DLD1 (cell line): ENCODE results near the gene CRYBB3.

Source experiments
- in situ Hi-C: cut with HindIII; loops from 2 replicates; pipeline ENCODE4 v1.10.0; 2017; ENCODE audit warnings: low sequenced_read_pairs

The CRYBB3 gene

DNA sequence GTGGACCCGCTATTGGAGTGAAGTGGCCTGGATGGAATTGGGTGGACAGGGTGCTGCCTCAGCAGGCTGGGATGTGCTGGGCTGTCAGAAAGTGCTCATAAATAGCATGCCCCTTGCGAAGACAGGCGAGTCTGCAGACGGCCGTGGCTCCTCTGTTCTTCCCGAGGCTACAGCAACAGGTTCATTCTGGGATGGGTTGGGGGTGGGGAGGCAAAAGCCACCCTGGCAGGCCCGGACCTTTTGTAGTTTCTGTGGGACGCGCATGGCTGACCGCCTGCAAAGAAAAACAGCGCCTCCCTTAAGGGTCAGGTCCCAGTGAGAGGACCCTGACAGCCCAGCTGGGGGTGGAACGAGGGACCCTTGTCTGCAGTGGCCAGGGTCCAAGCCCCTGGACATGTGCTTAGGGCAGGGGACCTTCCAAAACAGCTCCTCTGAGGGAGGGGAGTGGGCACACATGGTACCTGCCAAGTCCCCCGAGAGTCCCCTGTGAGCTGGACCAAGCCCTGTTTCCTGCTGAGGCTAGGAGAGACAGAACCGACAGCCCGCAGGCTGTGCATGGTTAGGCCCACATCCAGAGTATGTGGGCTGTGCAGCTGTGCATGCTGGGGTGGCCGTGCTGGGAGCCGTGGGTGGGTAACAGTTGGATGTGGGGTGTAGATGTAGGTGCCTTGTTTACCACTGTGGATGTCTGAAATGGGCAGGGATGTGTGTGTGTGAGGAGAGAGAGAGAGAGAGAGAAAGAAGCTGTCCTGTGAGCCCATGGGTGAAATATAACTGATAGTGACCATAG is at the start of gene CRYBB3:
Gene CRYBB3, plus strand, starts transcription at position 128 of the 790 bp plus-strand sequence. CDS start 1,539 bp downstream, outside the sequence.
- in situ Hi-C loops, result no loop called here

DNA sequence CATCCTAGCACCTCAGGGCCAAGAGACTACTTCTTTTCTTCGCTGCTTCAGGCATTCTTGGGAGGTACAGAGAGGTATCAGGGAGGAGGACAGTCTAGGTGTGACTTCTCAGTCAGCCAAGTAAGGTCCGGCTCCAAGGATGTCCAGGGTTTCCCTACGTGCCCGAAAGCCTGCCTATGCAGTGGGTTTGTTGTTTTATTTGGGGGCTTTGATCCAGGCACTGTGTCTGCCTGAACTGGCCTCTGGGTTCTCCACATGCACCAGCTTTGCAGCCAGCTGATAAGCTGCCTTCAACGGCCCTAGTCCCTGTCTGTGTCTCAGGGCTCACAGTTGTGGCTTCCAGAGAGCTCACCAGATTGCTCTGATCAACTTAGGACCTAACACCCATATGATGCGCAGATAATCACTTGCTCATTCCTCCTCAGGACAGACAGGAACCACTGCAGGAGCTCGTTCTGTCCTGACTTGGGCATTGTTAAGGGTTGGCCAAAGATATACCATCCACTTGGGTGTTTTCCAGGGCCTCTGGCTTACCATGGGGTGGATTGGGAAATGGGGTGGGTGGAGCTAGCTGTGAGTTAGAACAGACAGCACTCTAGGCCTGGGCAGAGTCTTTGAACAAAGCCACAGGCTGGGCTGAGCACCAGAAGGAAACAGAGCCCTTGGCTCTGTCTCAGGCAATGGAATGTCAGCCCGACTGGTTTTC is 45.5 kb upstream of the CRYBB3 start:
- in situ Hi-C loops, result no loop called here

DNA sequence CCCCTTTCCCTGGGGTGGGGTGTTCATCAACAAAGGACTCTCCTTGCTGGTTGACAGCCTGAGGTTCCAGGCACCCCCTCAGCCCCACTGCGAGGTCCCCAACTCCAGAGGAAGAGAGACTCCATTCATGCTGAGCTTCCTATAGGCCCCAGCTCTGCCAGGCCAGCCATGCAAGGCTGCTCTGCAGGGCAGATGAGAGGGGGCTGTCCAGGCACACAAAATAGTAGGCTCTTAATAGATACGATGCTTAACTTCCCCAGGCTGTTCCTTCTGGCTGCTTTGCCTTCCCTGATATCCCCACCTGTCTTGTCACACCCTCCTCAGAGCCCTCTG is 45.0 kb upstream of the CRYBB3 start:
- in situ Hi-C loops, result no loop called here

DNA sequence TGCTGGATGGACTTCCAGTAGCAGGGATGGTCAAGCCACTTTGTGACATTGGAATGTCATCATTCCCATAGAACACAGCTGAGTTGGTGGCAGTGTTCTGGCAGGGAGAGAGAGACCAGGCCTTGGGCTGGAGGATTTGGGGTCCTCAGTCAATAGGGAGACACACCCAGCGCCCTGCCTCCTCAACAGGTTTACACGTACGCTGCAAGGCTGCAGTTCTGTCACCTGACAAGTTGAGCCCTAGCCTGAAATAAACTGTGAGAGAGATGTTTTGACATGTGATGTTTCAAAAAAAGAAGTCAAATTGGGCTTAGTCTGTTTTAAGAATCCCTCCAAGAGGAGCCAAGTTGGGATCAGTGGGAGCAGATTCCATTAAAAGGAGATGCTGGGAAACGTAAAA is 42.9 kb upstream of the CRYBB3 start:
- in situ Hi-C loops, result no loop called here

DNA sequence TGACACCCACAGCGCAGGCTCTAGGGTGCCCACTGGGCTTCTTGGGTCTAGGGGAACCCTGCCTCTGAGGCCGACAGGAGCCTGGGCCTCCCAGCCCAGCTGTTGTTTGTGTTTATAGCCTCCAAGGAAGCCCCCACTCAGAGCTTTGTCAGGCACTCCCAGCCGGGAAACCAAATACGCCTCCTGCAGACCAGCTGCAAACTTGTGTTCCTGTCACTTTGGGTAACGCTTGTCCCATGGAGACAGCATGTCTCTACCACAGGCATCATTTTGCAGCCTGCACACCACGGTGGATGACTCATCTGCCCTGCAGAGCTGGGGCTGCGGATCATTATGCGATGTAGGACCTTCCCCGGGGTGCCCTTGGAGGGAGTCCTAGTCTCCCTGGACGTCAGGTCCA is 40.6 kb upstream of the CRYBB3 start:
- in situ Hi-C loops, result no loop called here

DNA sequence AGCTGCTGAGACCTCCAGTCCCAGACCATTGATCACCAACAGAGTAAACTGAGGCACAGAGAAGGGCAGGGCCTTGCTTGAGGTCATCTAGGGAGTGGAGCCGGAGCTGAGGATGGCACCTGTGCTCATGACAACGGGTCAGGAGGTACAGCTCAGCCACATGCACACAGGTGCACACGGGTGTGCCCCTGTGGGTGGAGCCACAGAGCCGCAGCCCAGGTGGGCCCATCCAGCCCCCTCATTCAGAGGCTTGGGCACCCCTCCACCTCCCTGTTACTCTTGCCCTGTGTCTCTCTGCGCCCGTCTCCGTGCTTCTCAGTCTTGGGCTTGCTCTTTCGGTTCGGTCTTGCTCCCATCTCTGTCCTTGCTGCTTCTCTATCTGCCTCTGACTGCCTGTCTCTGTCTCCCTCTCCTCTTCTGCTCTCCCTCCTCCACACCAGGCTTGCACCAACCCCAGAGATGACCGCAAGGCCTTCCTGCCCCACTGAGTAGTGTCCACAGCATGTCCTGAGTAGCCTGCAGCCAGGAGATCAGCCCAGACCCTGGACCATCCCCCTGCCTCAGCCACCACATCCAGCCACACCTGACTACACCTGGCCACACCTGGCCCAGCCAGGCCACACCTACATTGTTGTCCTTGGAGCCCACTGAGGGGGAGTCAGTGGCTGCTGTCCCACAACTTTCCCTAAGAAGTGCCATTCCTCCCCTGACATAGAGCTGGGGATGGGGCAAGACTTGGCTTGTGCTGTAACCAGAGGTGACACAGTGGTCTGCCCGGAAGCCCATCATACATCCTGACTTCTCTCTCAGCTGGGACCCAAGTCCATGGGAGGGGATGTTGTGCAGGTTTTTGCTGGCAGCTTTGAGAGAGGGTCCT is 39.3 kb upstream of the CRYBB3 start:
- in situ Hi-C loops, result no loop called here

DNA sequence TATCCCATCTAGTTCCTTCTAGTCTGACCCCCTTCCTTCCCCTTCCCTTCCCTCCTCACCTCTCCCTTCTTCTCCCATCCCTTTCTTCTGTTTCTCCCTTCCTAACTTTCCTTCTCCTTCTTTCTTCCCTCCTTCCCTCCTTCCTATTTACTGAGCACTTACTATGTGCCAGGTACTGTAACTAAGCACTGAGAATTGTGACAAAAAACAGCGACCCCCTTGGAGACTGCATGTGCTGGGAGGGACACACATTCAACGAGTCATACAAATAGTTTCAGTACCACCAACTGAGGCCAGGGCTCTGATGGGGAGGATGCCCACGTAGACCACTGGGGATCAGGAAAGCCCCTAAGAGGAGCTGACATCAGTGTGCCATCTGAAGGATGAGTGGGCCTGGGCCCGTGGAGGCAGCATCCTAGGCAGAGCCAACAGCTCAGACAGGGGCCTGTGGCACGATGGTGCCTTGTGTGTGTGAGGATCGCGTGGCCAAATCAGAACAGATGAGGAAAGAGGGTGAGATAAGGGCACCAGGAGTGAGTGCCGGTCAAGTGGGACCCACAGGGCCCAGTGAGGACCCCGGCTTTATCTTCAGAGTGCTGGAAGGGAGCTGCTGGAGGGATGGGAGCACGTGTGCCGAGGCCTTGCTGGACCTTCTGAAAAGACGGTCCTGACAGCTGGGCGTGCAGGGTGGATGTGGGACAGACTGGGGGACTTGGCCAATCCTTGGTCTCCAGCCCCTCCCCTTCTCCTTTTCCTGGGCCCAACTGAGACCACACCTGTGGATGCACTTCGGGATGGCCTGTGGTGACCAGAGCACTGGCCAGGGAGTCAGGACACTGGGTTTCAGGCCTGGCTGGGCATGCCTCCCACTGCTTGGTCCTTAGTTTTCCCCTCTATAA is 38.4 kb upstream of the CRYBB3 start:
- in situ Hi-C loops, result no loop called here

DNA sequence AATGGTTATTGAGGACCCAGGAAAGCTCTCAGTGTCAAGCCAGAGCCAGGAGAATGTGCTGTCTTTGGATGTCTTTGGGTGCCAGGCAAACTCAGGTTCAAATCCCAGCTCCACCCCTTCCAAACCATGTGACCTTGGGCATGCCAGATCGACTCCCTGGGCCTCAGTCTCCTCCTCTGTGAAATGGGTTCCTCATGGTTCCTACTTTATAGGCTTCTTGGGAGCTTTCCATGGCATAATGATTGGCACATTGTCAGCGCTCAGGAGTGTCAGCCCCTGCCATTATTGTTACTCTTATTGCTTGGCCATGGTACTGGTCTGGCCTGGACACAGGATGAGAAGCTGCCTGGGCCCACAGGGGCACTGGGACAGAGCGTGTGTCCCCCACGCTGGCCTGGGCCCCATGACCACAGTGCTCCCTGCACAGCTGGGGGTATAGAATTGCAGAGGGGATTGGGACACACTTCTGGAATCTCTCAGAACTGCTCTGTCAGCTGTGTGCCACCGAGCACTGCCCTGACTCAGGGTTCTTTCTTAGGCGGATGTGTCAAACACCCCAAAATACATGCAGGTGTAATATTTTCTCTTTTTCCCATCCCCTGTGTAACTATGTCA is 37.6 kb upstream of the CRYBB3 start:
- in situ Hi-C loops, result no loop called here

DNA sequence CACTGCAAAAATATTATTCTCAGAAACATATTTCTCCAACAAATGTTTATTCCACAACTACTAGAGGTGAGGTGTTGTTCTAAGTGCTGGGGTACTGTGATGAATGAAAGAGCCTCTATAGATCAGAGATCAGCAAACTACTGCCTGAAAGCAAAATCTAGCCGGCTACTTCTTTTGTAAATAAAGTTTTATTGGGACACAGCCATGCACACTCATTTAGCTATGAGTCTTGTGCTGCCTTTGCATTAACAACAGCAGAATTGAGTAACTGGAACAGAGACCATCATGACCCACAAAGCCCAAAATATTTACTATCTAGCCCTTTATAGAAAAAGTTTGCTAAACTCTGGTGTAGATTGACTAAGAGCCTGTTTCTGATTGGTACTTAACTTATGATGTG is 37.1 kb upstream of the CRYBB3 start:
- in situ Hi-C loops, result no loop called here

DNA sequence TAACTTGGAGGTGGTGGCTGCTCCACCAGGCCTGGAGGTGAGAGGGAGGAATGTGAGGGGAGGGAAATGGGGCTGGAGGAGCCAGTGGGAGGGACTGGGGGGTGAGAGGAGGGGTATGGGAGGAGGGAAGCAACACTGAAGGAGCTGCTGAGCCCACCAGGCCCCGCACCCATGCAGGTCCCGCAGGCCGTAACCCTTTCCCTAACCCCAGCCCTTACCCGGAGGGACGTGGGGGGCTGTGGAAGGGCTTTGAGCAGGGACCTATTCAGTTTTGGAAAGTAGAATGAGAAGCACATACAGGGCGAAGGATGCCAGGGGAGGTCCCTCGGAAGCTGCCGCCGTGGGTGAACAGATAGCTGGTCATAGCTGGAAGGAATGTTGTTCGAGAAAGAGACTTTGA is 33.9 kb upstream of the CRYBB3 start:
- in situ Hi-C loops, result no loop called here

DNA sequence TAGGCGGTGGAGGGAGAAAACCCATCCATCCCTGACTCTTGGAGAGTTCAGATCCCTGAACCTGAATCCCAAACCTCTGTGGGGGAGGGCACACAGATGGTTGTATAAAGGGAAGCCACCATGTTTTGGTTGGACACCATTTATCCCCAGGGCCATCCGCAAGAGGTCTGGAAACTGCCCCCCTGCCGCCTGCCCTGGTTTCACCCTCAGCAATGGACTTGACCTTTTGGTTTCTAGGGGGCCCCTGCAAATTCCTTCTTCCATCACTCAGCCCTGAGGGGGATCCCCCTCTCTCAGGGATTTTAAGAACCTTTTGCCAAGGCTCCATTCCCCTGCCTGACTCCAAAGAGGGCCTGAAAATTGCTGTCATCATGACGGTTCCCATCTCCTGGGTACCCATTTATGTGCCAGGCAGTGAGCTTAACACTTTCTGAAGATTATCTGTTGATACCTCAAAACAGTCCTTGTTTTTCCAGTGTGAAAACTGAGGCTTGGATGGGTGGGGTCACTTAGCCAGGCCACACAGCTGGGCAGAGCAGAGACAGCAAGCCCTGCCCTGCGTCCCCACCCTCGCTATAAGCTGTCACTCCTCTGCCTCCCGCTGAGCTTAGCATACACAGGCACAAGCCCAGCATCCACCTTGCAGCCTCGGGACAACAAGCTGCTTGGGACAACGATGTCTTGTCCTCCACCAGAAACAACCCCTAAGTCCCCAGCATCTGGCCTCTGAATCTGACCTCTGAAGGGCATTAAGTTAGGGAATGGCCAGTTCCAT is 33.2 kb upstream of the CRYBB3 start:
- in situ Hi-C loops, result no loop called here

DNA sequence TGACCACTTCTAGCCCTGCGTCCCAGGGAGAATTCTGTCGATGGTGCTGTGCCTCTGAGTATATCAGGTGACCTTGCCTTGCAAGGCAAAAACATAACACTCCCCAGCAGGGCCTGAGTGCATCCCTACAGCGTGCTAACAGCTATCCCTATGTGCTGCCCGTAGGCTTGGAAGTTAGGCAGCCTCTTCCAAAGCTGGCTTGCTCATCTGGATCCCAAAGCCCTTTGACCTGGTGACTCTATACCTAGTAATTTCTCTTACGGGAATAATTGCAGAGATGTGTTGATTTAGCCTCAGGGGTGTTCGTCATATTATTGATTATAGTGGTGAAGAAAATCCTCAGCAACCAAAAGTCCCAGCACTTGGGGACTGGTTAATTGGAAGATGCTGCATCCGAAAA is 32.6 kb upstream of the CRYBB3 start:
- in situ Hi-C loops, result no loop called here

DNA sequence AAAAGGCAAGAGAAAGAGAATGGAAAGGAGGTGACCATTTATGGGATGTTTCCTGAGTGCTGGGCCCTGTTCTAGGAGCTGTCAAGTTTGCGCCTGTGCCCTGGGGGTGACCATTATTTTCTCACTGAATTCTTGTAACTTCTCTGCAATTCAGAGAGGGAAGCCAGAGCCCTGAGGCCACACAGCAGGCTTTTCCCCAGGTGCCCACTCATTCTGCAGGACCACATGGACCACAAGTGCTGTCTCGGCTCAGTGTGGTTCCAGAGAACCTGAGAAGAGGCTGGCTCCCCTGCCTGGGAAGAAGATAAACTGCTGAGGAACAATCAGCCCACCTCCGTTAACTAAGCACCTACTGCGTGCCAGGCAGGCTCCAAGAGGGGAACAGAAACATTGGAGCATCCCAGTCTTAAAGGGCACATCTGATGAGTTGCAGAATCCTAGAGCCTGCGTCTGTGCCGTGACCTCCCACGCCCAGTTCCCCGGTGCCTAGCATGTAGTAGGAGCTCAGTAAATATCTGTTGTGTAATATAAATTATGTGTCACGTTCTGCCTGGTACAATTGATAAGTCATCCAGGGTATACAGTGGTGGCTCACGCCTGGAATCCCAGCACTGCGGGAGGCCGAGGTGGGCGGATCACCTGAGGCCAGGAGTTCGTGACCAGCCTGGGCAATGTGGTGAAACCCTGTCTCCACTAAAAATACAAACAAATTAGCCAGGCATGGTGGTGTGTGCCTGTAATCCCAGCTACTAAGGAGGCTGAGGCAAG is 31.6 kb upstream of the CRYBB3 start:
- in situ Hi-C loops, result no loop called here

DNA sequence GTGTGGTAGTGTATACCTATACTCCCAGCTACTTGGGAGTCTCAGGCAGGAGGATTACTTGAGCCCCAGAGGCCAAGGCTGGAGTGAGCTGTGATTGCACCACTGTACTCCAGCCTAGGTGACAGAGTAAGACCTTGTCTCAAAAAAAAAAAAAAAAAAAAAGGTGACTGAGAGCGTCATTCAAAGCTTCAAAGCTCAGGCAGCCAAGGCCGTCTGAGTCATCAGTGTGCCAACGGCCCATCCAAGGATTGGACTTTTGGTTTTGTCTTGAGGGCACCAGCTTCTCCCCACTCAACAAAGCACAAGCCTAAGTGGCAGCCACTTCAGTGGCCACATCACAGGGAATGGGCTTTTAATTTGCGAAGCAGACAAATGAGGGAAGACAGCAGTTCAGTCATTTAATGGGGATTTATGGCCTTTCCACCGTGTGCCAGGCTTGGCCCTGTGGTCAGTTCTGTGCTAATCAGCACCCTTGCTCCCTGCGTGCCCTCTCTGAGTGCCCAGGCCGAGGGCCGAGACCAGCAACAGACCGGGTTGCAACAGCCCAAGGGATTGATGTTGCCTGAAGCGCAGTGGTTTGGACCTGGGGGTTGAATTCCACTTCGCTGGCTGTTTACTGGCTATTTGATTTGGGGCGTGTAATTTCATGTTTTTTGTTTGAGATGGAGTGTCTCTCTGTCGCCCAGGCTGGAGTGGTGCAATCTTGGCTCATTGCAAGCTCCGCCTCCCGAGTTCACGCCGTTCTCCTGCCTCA is 30.2 kb upstream of the CRYBB3 start:
- in situ Hi-C loops, result no loop called here

DNA sequence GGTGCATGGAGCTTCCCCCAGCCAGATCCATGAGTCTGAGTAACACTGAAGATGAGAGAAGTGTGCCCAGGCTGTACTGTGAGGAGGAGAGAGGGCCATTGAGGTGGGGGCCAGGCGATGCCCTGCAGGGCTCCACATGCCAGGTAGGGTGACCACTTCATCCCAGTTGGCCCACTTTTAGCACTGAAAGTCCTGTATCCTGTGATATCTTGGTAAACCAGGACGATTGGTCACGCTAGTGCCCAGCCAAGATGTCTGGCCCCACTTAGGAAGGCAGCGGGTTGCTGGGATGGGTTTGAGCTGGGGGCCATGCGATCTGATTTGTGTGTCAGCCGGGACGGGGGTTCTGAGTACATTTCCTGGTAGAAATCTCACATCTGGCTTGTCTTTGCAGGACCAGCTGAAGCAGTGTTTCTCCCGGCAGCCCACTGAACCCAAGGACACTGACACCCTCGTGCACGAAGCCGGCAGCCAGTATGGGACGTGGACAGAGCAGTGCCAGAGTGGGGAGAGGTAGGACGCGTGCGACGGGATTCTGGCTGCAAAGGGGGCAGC is 29.2 kb upstream of the CRYBB3 start:
- in situ Hi-C loops, result no loop called here

DNA sequence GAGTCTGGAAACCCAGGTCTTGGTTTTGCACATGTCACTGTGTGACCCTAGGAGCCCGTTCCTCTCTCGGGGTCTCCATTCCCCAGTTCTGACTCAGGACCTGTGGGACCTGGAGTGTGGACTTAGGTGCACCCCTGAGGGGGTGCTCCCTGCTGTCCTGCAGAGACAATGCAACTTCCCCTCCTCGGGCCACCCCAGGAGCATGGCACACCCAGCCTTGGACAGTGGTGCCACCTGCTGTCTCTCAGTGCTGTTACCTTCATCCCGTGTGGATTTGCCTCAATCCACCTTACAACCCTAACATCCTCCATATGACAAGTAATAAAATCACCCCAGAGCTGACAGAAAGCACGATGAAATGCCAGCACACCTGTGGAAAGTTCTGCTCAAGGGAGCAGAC is 27.5 kb upstream of the CRYBB3 start:
- in situ Hi-C loops, result no loop called here

DNA sequence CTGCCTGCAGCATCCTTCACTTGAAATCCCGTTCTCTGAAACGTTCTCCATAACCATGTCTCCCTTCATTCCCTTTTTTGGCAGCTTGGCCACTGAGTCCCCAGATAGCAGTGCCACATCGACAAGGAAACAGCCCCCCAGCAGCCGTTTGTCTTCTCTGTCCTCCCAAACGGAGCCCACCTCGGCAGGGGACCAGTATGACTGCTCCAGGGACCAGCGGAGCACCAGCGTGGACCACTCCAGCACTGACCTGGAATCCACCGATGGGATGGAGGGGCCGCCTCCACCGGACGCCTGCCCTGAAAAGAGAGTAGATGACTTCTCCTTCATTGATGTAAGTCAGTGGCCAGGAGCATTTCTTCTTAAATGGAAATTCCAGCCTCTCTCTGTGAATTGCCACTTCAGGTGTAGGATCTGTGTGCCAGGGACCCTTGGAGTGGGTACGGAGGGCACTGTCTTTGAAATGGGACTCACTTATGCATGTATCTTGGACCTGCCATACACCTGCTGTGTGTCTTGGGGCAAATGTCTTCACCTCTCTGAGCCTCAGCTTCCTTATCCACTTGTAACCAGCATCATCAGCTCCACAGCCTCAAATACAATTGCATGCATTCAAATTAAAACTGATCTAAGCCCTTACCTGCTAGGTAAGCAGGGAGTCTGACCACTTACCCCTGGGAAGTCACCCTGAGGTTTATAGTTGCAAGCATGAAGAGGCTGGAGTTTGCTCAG is 25.3 kb upstream of the CRYBB3 start:
- in situ Hi-C loops, result no loop called here
